IMR-90 (cell line): ENCODE data around the gene CARD19. TPM values are rescaled to one million over a fixed set of nuclear protein-coding genes. Genes with fewer than 3 reads are reported as not detected.

Experiments
- ATAC-seq: fragments of 200-7000 bp; cut with Tn5 transposase; 2 replicates; pipeline ENCODE4 v1.9.1; 2020; ENCODE audit warnings: low read depth, mild to moderate bottlenecking, moderate library complexity
- BruUV-seq: library from RNA; stranded (reverse); fragments of 400-500 nt; replicated peaks from 2 replicates; lab custom pipeline; 2021; lab: Mats Ljungman, UMichigan
- CTCF ChIA-PET: fragments of 300-600 bp; formaldehyde crosslinking; extraction: SDS; loops from one replicate; lab custom pipeline; 2021; ENCODE audit warnings: antibody characterized with exemption; lab: Yijun Ruan, JAX
- POLR2A ChIA-PET: fragments of 300-600 bp; sonication (Branson Sonifier 250); formaldehyde crosslinking; loops from one replicate; lab custom pipeline; 2022; ENCODE audit warnings: antibody characterized with exemption; ENCODE audit not compliant: unreplicated experiment; lab: Charles Lee
- DNase-seq: peaks from one replicate; pipeline ENCODE4 v3.0.0; 2013
- H2AFZ ChIP-seq: replicated peaks from 2 replicates; pipeline ENCODE3; 2013; ENCODE audit warnings: low read length, mild to moderate bottlenecking; ENCODE audit not compliant: poor library complexity
- H2AK5ac ChIP-seq: 2 replicates; pipeline ENCODE4 v1.6.1; 2013; ENCODE audit warnings: low read depth, low read length, inconsistent platforms
- H2AK9ac ChIP-seq: replicated peaks from 2 replicates; pipeline ENCODE3; 2013; ENCODE audit warnings: mild to moderate bottlenecking, low read depth, low read length, moderate library complexity; ENCODE audit not compliant: poor library complexity
- H2BK120ac ChIP-seq: 2 replicates; pipeline ENCODE4 v1.6.1; 2013; ENCODE audit warnings: low read depth, low read length, inconsistent platforms
- H2BK15ac ChIP-seq: 3 replicates; pipeline ENCODE4 v1.6.1; 2013; ENCODE audit warnings: low read depth, low read length, inconsistent platforms
- H2BK20ac ChIP-seq: 2 replicates; pipeline ENCODE4 v1.6.1; 2013; ENCODE audit warnings: low read depth, mild to moderate bottlenecking, inconsistent platforms, low read length, moderate library complexity
- H2BK5ac ChIP-seq: 2 replicates; pipeline ENCODE4 v1.6.1; 2013; ENCODE audit warnings: mild to moderate bottlenecking, low read depth, low read length, inconsistent platforms; ENCODE audit not compliant: poor library complexity, severe bottlenecking
- H3K14ac ChIP-seq: replicated peaks from 2 replicates; pipeline ENCODE4 v1.6.1; 2013; ENCODE audit warnings: low read depth, low read length, inconsistent platforms
- H3K18ac ChIP-seq: 2 replicates; pipeline ENCODE4 v1.6.1; 2013; ENCODE audit warnings: low read depth, low read length, control low read depth
- H3K23ac ChIP-seq: 2 replicates; pipeline ENCODE4 v1.6.1; 2013; ENCODE audit warnings: low read depth, low read length, inconsistent platforms
- H3K27ac ChIP-seq: 2 replicates; pipeline ENCODE4 v1.5.1; 2013; ENCODE audit warnings: mild to moderate bottlenecking, control low read depth, low read length; ENCODE audit not compliant: insufficient read depth
- H3K27me3 ChIP-seq: 2 replicates; pipeline ENCODE4 v1.6.1; 2013; ENCODE audit warnings: low read length; ENCODE audit not compliant: control insufficient read depth, insufficient read depth
- H3K36me3 ChIP-seq: 2 replicates; pipeline ENCODE4 v1.6.1; 2013; ENCODE audit warnings: low read length, mixed read lengths; ENCODE audit not compliant: control insufficient read depth, insufficient read depth
- H3K4ac ChIP-seq: 2 replicates; pipeline ENCODE4 v1.6.1; 2013; ENCODE audit warnings: low read depth, low read length, inconsistent platforms
- H3K4me1 ChIP-seq: 2 replicates; pipeline ENCODE4 v1.6.1; 2013; ENCODE audit warnings: low read length, mixed read lengths; ENCODE audit not compliant: control insufficient read depth, insufficient read depth
- H3K4me2 ChIP-seq: 2 replicates; pipeline ENCODE4 v1.6.1; 2013; ENCODE audit warnings: low read depth, mild to moderate bottlenecking, control low read depth, low read length, moderate library complexity
- H3K4me3 ChIP-seq: 2 replicates; pipeline ENCODE4 v1.5.1; 2013; ENCODE audit warnings: low read depth, mild to moderate bottlenecking, control low read depth, low read length, moderate library complexity; ENCODE audit not compliant: insufficient read depth
- H3K56ac ChIP-seq: 2 replicates; pipeline ENCODE4 v1.6.1; 2013; ENCODE audit warnings: low read length, inconsistent platforms; ENCODE audit not compliant: insufficient read depth; ENCODE audit errors: extremely low read depth
- H3K79me1 ChIP-seq, 2 experiments: 2 replicates each; pipeline ENCODE4 v1.6.1; 2013; ENCODE audit warnings: low read length in 2 of 2, inconsistent platforms in 1 of 2, low read depth in 1 of 2
- H3K9ac ChIP-seq: 2 replicates; pipeline ENCODE4 v1.6.1; 2013; ENCODE audit warnings: low read depth, low read length, control low read depth
- H3K9me1 ChIP-seq: 2 replicates; pipeline ENCODE4 v1.6.1; 2013; ENCODE audit warnings: low read length, inconsistent platforms; ENCODE audit not compliant: insufficient read depth
- H3K9me3 ChIP-seq: 2 replicates; pipeline ENCODE4 v1.6.1; 2013; ENCODE audit warnings: low read length; ENCODE audit not compliant: control insufficient read depth, insufficient read depth
- H4K20me1 ChIP-seq: 2 replicates; pipeline ENCODE4 v1.6.1; 2013; ENCODE audit warnings: low read length, inconsistent platforms; ENCODE audit not compliant: insufficient read depth
- H4K5ac ChIP-seq: 2 replicates; pipeline ENCODE4 v1.6.1; 2013; ENCODE audit warnings: mild to moderate bottlenecking, low read depth, low read length, control low read depth
- H4K8ac ChIP-seq, 2 experiments: 2 replicates each; pipeline ENCODE4 v1.6.1; 2013; ENCODE audit warnings: low read depth in 2 of 2, low read length in 2 of 2, control low read depth in 1 of 2, inconsistent platforms in 1 of 2
- H4K91ac ChIP-seq: 2 replicates; pipeline ENCODE4 v1.6.1; 2013; ENCODE audit warnings: low read depth, low read length, inconsistent platforms; ENCODE audit not compliant: insufficient read depth
- BHLHE40 ChIP-seq: fragments of 150-350 bp; IDR thresholded peaks from 2 replicates; pipeline ENCODE4 v1.6.1; 2016; ENCODE audit warnings: mild to moderate bottlenecking, low read depth, low read length
- CHD1 ChIP-seq: IDR thresholded peaks from 2 replicates; pipeline ENCODE4 v1.6.1; 2012; ENCODE audit warnings: low read depth, low read length, improper control_type of control experiment
- CTCF ChIP-seq: conservative IDR thresholded peaks from 2 replicates; pipeline ENCODE4 v1.5.1; 2012; ENCODE audit warnings: mild to moderate bottlenecking, low read depth, low read length, improper control_type of control experiment
- ELK1 ChIP-seq: fragments of 150-350 bp; IDR thresholded peaks from 2 replicates; pipeline ENCODE4 v1.6.1; 2016; ENCODE audit warnings: low read depth, mild to moderate bottlenecking, low read length, moderate library complexity, borderline replicate concordance
- FOS ChIP-seq: fragments of 150-350 bp; IDR thresholded peaks from 2 replicates; pipeline ENCODE4 v1.6.1; 2016; ENCODE audit warnings: low read depth, low read length
- MAFK ChIP-seq: IDR thresholded peaks from 2 replicates; pipeline ENCODE4 v1.6.1; 2012; ENCODE audit warnings: low read depth, low read length, improper control_type of control experiment
- MAZ ChIP-seq: IDR thresholded peaks from 2 replicates; pipeline ENCODE4 v1.6.1; 2012; ENCODE audit warnings: low read depth, mild to moderate bottlenecking, low read length, improper control_type of control experiment, moderate library complexity, borderline replicate concordance
- MXI1 ChIP-seq: IDR thresholded peaks from 2 replicates; pipeline ENCODE4 v1.6.1; 2012; ENCODE audit warnings: low read depth, mild to moderate bottlenecking, low read length, moderate library complexity, borderline replicate concordance
- NFE2L2 ChIP-seq: fragments of 150-350 bp; IDR thresholded peaks from 2 replicates; pipeline ENCODE4 v1.6.1; 2016; ENCODE audit warnings: low read depth, mild to moderate bottlenecking, low read length
- RAD21 ChIP-seq: IDR thresholded peaks from 2 replicates; pipeline ENCODE4 v1.6.1; 2012; ENCODE audit warnings: low read length, improper control_type of control experiment
- WGBS, 2 experiments: methylation state at CpG; one replicate each; pipeline versions ENCODE4 v1.1.5 to v1.1.7; 2013; ENCODE audit warnings: missing lambda C conversion rate in 2 of 2; ENCODE audit not compliant: insufficient read length in 1 of 2; ENCODE audit errors: extremely low coverage in 2 of 2; 5-methylcytosine and 5-hydroxymethylcytosine counted together
- dilution Hi-C: fragments of 300-500 bp; cut with HindIII; formaldehyde crosslinking; loops from one replicate; pipeline ENCODE4 v1.14.3; 2018; ENCODE audit warnings: low sequenced_read_pairs; ENCODE audit not compliant: unreplicated experiment
- in situ Hi-C: fragments of 300-500 bp; cut with MboI; formaldehyde crosslinking; loops from 3 replicates; pipeline ENCODE4 v1.14.3; 2019; ENCODE audit warnings: low sequenced_read_pairs, inconsistent platforms, mixed read lengths
- intact Hi-C: fragments of 100-400 bp; cut with micrococcal nuclease; formaldehyde crosslinking; loops from 2 replicates; pipeline ENCODE4 v1.10.0; 2022
- polyA plus RNA-seq, 3 experiments: library from polyadenylated mRNA; depleted of rRNA; stranded (reverse); fragments of >200 nt; gene quantifications; 2 replicates each; pipeline ENCODE4 v1.2.3, GENCODE V29; 2012; ENCODE audit warnings: low replicate concordance in 1 of 3
- total RNA-seq: library from RNA; depleted of rRNA; stranded (reverse); fragments of >200 nt; gene quantifications from 2 replicates; pipeline ENCODE4 v1.2.3, GENCODE V29; 2012

The CARD19 gene
- total and polyA plus RNA-seq, 2 of the 4 experiments (the other 2 are of a cell fraction), result 17.4 to 111 TPM

- H3K79me1 ChIP-seq, result no peaks in the 10 kb centered on the region
- no peak overlapping the region for H2BK15ac ChIP-seq
- ATAC-seq (no peak; the same call in 1 of the 2 replicates), DNase-seq (no peak)
- H3K23ac ChIP-seq, result no peak overlapping the region
- in situ Hi-C loops (no loop called here), dilution Hi-C loops (no loop called here), intact Hi-C loops (no loop called here)
- no peaks in the 10 kb centered on the region for H4K20me1 ChIP-seq
- H2BK5ac ChIP-seq, result no peak overlapping the region
- H3K14ac ChIP-seq, result no peak overlapping the region
- H2BK120ac ChIP-seq, result no peak overlapping the region
- no peak overlapping the region for H2AK5ac ChIP-seq
- peak overlapping the region; percentile 78 for H2AK9ac ChIP-seq
- H3K56ac ChIP-seq, result no peak overlapping the region
- H3K9me3 ChIP-seq, result no peaks in the 10 kb centered on the region
- H2BK20ac ChIP-seq, result no peak overlapping the region
- H3K4me1 ChIP-seq, result peaks cover 2% of the 10 kb centered on the region; the same call in 1 of the 2 replicates
- BruUV-seq, result no TSS peak
- peak overlapping the region; percentile 25 for H3K4me3 ChIP-seq
- no peak for TF ChIP-seq CTCF
- TF ChIP-seq CHD1, result no peak
- TF ChIP-seq NFE2L2, result no peak
- no peak for TF ChIP-seq MAZ
- no peak for TF ChIP-seq FOS
- no peak for TF ChIP-seq RAD21
- TF ChIP-seq MAFK, result no peak
- TF ChIP-seq MXI1, result no peak
- TF ChIP-seq ELK1, result no peak
- TF ChIP-seq BHLHE40, result no peak
- H3K27ac ChIP-seq, result no peak overlapping the region
- H4K5ac ChIP-seq, result no peak overlapping the region
- peak overlapping the region; percentile 55; the same call in 1 of the 2 replicates for H3K4me2 ChIP-seq
- ChIA-PET POLR2A (no interaction called here), CTCF (no interaction called here)
- no peak overlapping the region for H4K91ac ChIP-seq
- H3K4ac ChIP-seq, result no peak overlapping the region
- no peak overlapping the region for H3K18ac ChIP-seq
- H3K9me1 ChIP-seq, result no peaks in the 10 kb centered on the region; the same call in 1 of the 2 replicates
- H3K9ac ChIP-seq, result no peak overlapping the region
- no peak overlapping the region for H4K8ac ChIP-seq
- H3K36me3 ChIP-seq, result no peaks in the 10 kb centered on the region
- H2AFZ ChIP-seq, result peak overlapping the region; percentile 65
- WGBS, 2 experiments, result 92% methylated on average over 14 of the region's 53 CpGs; no CpG with 5 or more reads in 1 of the 2 experiments
- H3K27me3 ChIP-seq, result peaks cover 14% of the 10 kb centered on the region; the same call in 1 of the 2 replicates
Observed at GRCh38 chr9:93059011-93059714, 36.9 kb upstream of the CARD19 start.
